HG02970 (cell line): ENCODE results near the gene MAP2K5.

Experiments
- ATAC-seq: cut with Tn5 transposase; IDR thresholded peaks from one replicate; pipeline ENCODE4 v1.9.1; 2021; ENCODE audit warnings: mild to moderate bottlenecking, moderate library complexity, moderate number of reproducible peaks; ENCODE audit not compliant: unreplicated experiment, low FRiP score

Gene MAP2K5

DNA sequence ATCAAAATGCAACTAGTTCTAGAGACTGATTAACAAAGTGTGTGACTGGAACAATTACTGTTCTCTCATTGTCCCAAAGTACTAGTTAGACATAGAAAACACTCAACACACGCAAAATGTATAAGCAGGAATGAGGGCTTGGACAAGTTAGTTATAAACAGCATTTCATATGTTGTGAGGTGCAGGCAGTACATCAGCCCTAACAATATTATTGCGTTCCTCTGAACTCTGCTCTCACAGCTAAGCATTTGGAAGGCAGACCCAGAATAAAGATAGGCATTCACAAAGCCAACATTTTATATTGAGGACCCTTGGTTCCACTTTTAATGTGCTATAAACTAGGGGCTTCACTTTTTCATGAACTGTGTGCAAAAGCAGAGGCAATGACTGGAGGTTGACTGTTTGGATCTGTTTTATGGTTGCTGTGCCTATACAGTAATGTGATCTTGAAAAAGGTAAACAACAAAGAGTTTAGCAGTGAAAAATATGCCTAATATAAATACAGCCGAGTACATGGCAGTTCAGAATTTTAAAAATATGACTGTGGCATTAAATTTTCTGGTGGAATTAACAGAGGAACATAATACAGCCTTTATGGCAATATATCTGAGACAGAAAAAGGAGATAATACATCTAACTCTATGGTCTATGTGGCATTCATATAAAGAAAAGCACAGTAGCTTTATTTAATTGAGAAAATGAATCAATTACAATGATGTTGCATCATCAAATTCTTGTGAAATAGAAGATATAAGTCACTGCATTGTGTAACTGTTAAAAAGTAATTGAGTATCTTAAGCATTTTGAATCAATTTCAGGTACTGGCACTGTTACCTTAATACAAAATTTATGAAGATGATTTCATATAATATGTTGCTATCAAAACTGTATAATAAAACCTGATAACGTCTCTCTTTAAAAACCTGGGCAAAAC is 202.8 kb downstream of the MAP2K5 start:
- ATAC-seq = no peak

DNA sequence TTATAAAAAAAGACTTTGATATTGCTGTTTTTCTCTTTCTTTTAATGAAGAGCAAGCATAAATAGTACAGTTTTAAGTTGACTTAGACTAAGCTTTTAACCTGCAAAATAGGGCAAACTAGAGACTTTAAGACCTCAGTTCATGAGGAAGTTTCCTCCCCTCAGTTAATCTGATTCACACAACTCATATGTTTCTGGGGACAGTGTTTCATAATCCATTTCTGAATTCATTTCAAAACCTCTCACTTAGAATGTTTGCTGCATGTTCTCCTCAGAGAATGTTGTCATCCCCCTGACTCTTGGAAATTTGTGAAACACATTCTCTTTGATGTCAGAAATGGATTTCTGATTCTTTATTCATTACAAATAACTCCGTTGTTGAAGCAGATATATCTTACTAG is 203.5 kb downstream of the MAP2K5 start:
- no peak for ATAC-seq

DNA sequence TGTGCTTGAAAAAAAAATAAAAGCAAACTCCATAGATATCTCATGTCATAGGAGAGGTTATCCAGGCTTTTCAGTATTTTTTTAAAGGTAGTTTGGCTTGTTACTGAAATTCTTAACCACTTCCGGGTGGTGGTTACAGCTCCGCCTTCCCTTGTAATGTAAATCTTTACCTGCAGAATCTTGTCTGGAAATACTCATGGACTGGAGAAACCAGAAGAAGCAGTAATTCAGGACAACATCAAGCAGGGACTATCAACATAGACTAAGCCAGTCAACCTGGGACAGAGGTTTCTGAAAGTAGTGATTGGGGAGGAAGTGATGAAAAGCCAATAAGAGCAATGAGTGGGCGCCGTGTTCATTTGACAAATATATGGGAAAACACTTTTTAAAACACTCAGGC is 203.9 kb downstream of the MAP2K5 start:
- ATAC-seq = no peak

DNA sequence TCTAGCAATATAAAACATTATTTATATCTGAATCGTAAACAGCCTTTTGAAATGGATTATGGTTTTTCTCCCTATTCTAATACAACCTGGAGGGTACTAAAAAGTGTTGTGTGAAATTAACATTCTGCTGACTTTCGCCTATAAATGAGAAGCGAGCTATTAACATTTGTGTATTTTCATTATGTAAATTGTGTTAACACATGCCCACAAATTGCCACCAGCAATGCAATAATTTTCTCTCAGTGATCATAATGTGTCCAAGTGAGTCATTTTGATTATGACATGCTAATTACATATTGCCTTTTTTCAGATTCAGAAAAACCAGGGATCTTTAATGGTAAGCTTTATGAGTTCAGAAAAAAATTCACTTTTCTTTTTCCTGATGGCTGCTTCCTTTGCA is 205.4 kb downstream of the MAP2K5 start:
- ATAC-seq = no peak

DNA sequence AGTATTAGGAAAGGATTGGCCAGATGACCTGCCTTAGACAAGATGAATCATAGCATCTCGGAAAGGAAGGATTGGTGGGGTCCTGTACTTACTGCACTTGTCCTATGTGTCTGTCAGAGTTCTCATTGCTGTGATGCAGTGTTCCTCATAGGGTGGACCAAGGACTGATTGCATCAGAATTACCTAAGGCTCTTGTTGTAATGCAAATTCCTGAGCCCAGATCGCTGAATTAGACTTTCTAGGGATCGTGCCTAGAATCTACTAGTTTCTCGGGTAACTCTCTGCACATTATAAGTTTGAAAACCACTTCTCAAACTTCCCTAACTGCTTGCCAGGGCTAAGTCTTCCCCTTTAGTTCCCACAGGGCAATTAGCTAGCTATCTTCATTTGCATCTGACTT is 207.9 kb downstream of the MAP2K5 start:
- no peak for ATAC-seq

DNA sequence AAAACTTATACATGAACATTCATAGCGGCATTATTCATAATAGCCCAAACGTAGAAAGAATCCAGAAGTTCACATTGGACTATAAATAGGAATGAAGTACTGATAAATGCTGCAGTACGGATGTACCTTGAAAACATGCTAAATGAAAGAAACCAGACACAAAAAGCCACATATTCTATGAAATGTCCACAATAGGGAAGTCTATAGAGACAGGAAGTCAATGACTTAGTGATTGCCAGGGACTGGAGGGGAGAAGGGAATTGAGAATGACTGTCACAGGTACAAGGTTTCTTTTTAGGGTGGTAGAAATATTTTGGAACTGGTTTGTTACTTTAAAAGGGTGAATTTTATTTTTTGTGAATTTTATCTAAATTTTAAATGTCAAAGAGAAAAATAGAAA is 211.4 kb downstream of the MAP2K5 start:
- no peak for ATAC-seq

- no peak for ATAC-seq
Observed at GRCh38 chr15:67755264-67755663, 212.8 kb downstream of the MAP2K5 start.

DNA sequence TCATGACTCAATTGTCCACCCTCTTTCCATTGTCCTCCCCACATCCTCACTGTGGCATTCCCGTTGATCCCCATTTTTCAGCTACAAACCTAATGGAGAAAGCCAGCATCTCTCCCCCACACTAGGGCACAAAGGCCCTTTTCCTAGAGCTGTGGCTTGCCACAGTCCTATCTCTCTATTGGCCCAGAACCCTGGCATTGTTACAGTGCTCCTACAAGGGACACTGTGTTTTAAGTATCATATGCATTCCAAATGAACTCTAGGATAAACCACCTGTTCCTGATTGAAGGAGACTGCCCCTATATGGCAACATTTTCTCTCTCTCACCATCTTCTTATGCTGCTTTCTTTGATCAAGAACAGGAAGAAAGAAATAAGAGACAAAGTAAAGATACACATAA is 213.4 kb downstream of the MAP2K5 start:
- no peak for ATAC-seq

DNA sequence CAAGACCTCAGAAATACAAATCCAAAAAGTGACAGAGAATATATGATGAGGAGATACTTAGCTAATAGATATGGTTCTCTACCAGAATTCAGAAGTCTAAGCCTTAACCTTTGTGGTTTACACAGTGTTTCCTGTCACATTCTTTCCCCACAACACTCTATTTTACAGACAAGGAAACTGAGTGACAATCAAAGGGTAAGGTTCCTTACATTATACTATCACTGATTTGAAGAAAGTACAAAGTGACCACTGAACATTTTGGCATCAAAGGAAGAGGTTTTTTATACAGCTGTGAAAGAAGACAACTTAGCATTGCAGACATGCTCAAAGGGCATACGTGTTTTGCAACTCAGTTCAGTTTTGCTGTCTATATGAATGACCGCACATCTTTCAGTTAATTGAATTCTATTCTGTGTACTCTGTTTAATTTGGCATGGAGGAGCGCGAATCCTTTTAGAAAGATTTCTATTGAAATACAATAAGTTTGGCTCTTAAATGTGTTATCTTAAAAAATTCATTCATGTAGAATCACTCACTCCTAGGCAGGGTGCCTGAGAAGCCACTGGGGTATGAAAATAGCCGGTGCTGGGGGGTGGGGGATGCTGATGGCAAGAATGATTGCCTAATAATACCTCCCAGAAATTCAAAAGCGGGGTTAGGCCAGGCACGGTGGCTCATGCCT is 216.3 kb downstream of the MAP2K5 start:
- no peak for ATAC-seq

- no peak for ATAC-seq
Observed at GRCh38 chr15:67760901-67761300, 218.4 kb downstream of the MAP2K5 start.

DNA sequence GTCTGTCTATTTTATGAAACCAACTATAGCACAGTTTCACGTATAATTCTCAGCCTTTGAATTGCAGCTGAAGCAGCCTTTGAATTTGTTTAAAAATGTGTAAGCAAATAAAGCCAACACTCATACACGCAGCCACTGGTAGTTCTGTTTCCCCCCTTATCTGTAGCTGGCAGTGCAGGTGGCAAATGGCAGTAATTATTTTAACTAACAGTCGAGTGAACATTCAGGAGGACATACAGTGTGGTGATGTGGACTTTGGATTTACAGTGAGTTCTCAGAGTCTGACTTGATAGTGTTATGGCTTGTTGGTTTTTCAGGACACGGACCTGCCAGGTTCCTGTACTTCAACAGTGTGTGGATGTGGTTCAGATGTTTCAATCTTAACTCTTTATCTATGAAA is 218.8 kb downstream of the MAP2K5 start:
- no peak for ATAC-seq

GRCh38 chr15:67762610-67763368 is 220.3 kb downstream of the MAP2K5 start:
- no peak for ATAC-seq

- ATAC-seq = no peak
Observed at GRCh38 chr15:67765701-67766100, 223.2 kb downstream of the MAP2K5 start.

GRCh38 chr15:67766968-67767367 is 224.5 kb downstream of the MAP2K5 start:
- ATAC-seq = no peak

GRCh38 chr15:67768313-67768977 is 225.9 kb downstream of the MAP2K5 start:
- ATAC-seq = no peak

GRCh38 chr15:67769497-67770357 is 227.2 kb downstream of the MAP2K5 start:
- no peak for ATAC-seq

DNA sequence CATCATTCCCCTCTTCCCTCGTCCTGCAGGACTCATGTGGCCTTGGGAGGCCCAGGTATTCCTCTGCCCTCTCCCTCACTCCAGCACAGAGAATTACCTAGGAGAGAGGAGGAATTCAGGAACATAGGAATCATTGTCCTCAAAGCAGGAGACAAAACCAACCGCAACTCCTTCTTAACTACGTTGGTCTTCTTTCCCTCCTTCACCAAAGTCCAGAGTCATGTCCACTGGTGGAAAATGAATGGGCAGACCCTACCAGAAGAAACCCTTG is 227.8 kb downstream of the MAP2K5 start:
- no peak for ATAC-seq

DNA sequence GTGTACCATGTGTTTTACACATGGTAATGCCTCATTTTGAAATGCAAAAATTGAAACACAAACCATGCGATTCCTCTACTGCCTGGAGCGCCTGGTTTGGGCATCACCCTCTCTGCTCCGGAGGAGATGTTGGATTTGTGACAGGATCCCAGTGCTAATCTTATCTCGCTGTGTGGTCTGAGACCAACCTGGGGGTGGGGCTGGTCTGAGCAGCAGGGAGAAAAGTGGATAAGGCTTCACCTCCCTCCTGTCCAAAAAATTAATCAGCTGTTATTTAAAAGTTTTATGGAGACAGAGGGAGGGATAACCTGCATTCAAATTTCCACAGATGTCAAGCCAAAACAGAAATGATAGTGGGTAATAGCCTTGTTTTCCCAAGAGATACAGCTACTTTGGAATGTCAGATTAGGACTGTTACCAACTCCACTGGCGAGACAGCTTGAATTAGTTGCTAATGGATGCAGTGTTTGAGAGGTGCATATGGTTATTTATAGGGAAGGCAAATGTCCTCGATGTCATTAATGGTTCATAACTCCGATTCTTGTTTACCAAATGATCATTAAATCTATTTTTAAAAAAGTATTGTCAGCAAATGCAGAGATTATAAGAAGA is 228.8 kb downstream of the MAP2K5 start:
- no peak for ATAC-seq

DNA sequence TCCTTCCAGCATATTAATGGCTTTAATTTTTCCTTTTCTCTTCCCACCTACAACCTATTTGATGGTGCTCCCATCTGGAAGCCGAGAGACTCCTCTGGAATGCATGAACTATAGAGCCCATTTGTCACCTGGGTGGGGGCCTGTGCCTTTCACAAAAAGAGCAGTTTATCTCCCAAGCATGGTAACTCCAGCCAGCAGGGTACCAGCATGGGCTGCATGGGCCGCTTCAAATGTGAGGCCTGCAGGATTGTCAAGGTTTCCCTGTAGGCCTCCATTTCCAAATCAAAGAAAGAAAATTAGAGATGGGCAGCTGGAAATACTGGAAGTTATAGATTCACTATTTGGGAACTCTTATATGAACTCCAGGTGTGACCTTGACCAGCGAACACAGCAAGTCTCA is 232.1 kb downstream of the MAP2K5 start:
- ATAC-seq = no peak

GRCh38 chr15:67775250-67775649 is 232.7 kb downstream of the MAP2K5 start:
- no peak for ATAC-seq
